ENCODE results near the gene PUS1.

The PUS1 gene

GRCh38 chr12:131901431-131902331 is 27.4 kb upstream of the PUS1 start:
- no peak for DNase-seq (ENCODE audit: low read depth, low spot score)

DNA sequence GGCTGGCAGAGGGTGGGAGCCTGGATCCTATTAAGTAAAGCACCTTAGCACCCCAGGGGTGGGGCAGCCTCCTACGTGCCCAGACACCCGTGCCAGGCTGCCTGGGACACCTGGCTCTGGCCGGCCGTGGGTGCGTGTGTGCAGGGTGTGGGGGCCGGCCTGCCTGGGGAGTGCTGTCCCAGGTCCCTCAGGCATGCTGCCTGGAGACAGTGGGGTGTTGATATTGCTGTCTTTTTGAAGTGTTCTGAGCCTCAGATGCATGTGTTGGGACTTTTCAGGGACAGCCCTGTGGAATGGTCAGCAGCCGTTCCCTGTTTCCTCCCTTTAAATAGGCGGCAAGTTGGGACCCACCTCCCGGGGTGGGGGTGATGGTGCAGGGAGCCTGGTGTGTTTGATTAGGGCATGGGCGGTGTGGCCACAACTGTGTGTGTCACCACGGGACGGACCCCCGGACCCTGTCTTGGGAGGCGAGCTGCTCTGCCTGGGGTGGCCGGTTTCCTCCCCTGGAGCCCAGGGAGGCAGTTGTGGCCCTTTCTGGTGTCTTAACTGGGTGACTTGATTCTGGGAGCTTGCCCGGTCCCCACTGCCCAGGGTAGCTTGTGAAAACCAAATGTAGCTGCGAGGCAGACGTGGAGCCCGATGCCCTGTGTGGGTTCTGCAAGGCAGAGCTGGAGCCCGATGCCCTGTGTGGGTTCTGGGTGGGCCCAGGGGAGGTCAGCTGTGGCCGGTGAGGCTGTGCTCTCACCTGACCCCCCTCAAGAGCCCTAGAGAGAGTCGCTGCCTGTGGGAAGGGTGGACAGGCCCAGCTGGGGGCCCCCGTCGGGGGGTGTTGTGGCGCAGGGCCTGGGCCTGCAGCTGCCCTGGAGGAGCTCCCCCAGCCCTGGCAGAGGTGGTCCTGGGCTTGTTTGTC is 26.5 kb upstream of the PUS1 start:
- DNase-seq (ENCODE audit: low read depth, low spot score) = no peak
- no peak overlapping the region for H3K27ac ChIP-seq

More at GRCh38 chr12:131901431-131902331, 27.4 kb upstream of the PUS1 start:
- H3K27ac ChIP-seq = no peak overlapping the region

- DNase-seq (ENCODE audit: low read depth, low spot score) = no peak
These were observed 25.5 kb upstream of the PUS1 start for GRCh38 chr12:131903270-131904255.

DNA sequence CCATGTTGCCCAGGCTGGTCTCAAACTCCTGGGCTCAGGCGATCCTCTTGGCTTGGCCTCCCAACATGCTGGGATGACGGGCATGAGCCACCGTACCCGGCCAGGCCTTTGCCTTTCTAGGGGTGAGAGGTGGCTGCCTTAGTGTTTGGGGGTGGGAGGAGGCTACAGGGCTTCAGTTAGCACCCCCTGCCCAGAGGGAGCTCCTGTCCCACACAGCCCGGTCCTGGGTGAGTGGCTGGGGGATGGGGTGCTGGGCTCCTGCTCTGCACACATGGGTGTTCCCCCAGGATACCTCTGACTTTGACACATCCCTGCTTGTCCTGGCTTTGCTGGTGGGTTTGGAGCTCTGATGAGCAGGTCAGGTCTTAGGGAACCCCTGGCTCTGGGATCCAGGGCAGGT is 24.7 kb upstream of the PUS1 start:
- no peak for DNase-seq (ENCODE audit: low read depth, low spot score)
- no peak overlapping the region for H3K27ac ChIP-seq

More at GRCh38 chr12:131903270-131904255, 25.5 kb upstream of the PUS1 start:
- no peak overlapping the region for H3K27ac ChIP-seq

- no peak overlapping the region for H3K27ac ChIP-seq
- DNase-seq (ENCODE audit: low read depth, low spot score) = no peak
These were observed 23.9 kb upstream of the PUS1 start for GRCh38 chr12:131905081-131905629.

- H3K27ac ChIP-seq = no peak overlapping the region
- no peak for DNase-seq (ENCODE audit: low read depth, low spot score)
These were observed 23.4 kb upstream of the PUS1 start for GRCh38 chr12:131905630-131906091.

GRCh38 chr12:131907379-131908091 is 21.5 kb upstream of the PUS1 start:
- no peak overlapping the region for H3K27ac ChIP-seq
- DNase-seq (ENCODE audit: low read depth, low spot score) = no peak

DNA sequence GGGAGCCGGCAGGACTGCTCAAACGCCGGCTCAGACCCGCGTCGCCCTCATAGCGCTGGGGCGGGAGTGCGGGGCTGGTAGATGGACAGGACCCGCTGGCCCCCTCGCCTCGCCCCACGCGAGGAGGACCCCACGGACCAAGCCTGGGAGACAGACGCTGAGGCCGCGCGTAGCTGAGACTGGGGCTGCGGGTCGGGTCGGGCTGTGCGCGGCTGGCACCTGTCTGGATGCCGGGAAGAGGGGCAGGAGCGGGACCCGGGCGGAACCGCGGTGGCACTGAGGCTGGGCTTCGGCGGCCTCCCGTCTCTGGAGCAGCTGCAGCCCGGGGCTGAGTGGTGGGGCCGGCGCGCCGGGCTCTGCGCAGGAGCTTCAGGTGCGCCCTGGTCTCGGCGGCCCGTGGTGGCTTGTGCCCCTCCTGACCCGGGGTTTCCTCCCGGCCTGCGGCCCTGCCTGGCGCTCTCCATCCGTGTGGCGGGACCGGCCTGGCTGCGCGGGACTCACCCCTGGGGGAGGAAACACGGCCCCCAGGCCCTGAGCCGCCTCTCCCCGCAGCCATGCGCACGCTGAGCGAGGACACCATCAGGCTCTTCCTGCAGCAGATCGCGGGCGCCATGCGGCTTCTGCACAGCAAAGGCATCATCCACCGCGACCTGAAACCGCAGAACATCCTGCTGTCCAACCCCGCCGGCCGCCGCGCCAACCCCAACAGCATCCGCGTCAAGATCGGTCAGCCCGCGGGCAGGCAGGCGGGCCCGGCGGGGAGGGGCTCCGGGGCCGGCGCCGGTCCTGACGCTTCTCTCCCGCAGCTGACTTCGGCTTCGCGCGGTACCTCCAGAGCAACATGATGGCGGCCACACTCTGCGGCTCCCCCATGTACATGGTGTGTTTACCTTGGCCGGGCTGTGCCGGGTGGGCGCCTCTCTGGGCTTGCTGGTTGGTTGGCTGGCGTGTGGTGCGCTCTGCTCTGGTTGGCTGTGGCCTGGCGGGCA is 20.7 kb upstream of the PUS1 start:
- DNase-seq (ENCODE audit: low read depth, low spot score) = no peak
- H3K27ac ChIP-seq = no peak overlapping the region

DNA sequence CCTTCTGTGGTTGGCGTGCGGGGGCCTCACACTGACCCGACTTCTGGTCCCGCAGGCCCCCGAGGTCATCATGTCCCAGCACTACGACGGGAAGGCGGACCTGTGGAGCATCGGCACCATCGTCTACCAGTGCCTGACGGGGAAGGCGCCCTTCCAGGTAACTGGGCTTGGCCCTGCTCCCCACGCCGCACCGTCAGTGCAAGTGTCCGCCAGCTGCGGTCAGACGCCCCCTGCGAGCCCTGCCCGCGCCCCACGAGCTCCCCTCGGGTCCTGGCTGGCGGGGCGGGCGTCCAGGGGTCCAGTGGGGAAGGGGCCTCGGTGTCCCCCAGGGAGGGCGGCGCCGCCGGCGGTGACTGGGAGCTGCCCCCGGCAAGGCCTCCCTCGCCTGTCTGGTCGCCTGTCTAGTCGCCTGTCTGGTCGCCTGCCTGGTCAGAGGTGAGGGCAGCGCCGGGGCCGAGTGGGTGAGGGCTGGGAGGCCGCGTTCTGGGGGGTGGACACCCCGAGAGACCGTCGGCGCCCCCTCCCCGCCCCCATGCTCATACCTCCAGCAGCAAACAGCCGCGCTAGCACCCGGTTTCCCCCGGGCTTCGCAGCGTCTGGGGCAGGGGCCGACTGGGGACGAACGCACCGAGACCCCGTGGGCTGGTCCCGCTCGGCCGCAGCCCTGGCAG is 19.9 kb upstream of the PUS1 start:
- no peak for DNase-seq (ENCODE audit: low read depth, low spot score)
- no peak overlapping the region for H3K27ac ChIP-seq

DNA sequence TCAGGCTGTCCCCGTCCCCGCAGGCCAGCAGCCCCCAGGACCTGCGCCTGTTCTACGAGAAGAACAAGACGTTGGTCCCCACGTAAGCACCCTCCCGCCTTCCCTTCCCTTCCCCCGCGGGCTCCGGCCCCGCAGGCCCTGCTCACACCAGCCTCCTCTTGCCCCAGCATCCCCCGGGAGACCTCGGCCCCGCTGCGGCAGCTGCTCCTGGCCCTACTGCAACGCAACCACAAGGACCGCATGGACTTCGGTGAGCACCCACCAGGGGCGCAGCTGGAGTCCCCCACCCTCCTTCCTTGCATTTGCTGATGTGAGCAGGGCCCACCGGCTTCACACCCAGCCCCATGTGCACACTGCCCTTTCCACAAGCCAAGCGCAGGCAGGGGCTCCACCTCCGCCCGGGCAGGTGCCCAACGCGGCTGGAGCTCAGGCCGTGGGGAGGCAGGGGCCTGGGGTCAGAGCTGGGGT is 19.3 kb upstream of the PUS1 start:
- H3K27ac ChIP-seq = no peak overlapping the region
- no peak for DNase-seq (ENCODE audit: low read depth, low spot score)

DNA sequence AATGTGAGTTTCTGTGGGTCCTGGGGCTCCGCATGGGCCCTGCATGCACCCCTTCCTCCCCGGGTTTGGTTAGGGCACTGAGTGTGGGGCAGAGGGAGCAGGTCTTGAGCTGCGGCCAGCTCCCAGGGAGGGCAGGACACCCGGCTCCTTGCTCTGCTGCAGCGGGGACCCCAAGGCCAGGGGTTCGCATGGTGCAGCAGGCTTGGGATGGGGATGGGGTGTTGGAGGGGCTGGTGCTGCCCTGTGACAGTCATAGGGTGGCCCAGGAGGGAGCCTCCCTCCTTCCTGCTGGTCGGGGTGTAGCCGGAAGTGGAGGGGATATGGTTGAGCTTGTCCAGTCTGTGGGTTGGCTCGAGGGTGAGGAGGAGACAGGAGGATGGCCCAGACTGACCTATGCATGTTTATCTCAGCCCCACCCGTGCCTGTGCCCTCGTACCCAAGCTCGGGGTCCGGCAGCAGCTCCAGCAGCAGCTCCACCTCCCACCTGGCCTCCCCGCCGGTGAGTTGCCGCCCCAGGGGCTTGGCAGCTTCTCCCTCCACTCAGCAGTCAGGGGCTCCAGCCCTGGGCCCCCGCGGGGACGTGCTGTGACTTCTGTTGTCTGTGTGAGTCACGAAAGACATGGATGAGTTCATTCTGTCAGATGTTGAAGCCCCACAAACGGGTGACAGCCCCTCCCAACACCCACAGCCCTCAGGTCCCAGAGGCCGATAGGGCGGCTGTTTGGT is 18.6 kb upstream of the PUS1 start:
- no peak overlapping the region for H3K27ac ChIP-seq
- no peak for DNase-seq (ENCODE audit: low read depth, low spot score)

DNA sequence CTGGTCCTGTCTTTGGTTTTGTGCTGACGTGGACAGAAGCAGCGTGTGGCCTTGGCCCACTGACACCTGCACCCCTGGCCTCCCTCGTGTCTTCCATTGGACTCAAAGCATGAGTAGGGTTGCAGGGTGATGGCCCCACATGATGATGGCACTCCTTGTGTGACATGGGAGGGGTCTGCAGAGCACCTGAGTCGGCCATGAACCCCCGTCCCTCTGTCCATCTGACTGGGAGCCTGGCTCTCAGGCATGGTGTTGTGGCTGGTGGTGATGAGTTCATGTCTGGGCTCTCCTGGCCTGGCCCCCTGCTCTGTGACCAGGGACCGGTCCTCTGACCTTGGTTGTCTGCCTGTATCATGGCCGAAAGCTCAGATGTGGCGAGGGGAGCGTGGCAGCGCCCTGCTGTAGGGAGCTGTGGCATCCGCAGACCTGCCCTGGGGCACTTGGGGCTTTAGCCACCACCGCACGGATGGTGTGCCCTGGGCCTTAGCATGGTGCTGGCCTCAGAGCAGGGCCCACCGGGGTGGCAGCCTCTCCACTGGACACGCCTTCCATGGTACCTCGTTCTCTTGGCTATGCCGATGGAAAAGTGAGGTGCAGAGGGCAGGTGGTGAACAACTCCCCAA is 17.9 kb upstream of the PUS1 start:
- H3K27ac ChIP-seq = no peak overlapping the region
- DNase-seq (ENCODE audit: low read depth, low spot score) = no peak

- H3K27ac ChIP-seq = no peak overlapping the region
- DNase-seq (ENCODE audit: low read depth, low spot score) = no peak
These were observed 17.1 kb upstream of the PUS1 start for GRCh38 chr12:131911851-131912477.

- no peak for DNase-seq (ENCODE audit: low read depth, low spot score)
- no peak overlapping the region for H3K27ac ChIP-seq
These were observed 16.4 kb upstream of the PUS1 start for GRCh38 chr12:131912518-131913274.

GRCh38 chr12:131913666-131914065 is 15.4 kb upstream of the PUS1 start:
- no peak overlapping the region for H3K27ac ChIP-seq
- no peak for DNase-seq (ENCODE audit: low read depth, low spot score)
